Fibroblast of pulmonary artery (primary cell): ENCODE measurements around the gene BORCS6.
A peak's percentile ranks its signal among the peaks of the same experiment; 100 is the strongest.

Experiments
- DNase-seq: peaks from one replicate; pipeline ENCODE4 v3.0.0-alpha.2; 2010; ENCODE audit warnings: low read depth
- H3K4me3 ChIP-seq: replicated peaks from 2 replicates; pipeline ENCODE4 v1.5.1; 2011; ENCODE audit warnings: low read depth, mild to moderate bottlenecking, control low read depth, low read length, moderate library complexity
- CTCF ChIP-seq: IDR thresholded peaks from 2 replicates; pipeline ENCODE4 v1.5.1; 2011; ENCODE audit warnings: mild to moderate bottlenecking, control low read depth, low read length, inconsistent platforms; ENCODE audit errors: missing control alignments

The BORCS6 gene

GRCh38 chr17:8155231-8155995 is 34.6 kb downstream of the BORCS6 start:
- no peak for DNase-seq
- no peak for TF ChIP-seq CTCF
- H3K4me3 ChIP-seq = peak overlapping the region; percentile 79

GRCh38 chr17:8154608-8155155 is 35.3 kb downstream of the BORCS6 start:
- H3K4me3 ChIP-seq = peak overlapping the region; percentile 79
- DNase-seq = peak; percentile 50
- TF ChIP-seq CTCF = no peak

DNA sequence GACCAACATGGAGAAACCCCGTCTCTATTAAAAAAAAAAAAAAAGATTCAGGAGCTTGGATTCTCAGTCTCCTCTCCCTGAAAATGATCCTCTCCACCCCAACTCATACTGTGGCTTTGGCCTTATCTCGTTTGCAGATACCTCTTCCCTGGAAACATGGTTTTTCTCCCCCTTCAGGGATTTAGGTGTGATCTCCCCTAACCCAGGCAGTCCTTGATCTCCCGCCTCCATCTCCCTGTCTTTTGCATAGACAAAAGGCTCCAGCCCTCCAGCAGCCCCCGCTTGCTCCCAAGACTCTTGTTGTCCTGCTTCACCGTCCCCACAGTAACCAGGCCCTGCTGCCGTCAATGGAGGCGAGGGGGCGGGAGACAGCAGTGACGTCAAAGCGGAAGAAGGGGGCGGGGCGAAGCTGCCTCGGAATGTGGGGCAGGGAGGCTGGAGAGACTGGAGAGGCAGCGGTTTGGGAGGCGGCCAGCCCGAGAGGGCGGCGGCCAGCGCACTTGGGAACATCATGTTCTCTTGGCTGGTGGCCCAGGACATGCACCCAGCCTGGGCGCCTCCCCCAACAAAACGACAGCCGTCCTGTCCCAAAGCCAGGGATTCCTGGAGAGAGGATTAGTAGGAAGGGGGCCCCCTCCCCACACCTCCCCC is 35.9 kb downstream of the BORCS6 start:
- peak; percentile 100 for DNase-seq
- TF ChIP-seq CTCF = no peak

DNA sequence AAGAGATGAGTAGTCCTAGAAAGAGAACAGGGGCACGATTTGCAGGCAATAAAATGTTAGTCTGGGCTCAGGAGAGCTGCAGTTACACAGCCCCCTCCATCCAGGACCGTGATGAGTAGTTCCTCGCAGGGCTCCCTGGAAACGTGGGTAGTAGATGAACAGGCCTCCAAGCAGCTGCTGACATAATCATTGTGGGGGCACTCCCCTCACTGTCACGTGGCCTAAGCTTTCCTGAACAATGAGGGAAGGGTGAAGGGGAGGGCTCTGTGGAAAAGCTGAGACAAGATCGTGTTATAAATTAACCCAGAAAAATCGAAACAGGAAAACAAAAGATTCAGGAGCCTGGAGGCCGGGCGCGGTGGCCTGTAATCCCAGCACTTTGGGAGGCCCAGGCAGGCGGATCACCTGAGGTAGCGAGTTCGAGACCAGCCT is 36.4 kb downstream of the BORCS6 start:
- peak overlapping the region; percentile 57 for H3K4me3 ChIP-seq
- peak; percentile 98 for DNase-seq

More for the DNA sequence above, 35.9 kb downstream of the BORCS6 start:
- peak overlapping the region; percentile 79 for H3K4me3 ChIP-seq

DNA sequence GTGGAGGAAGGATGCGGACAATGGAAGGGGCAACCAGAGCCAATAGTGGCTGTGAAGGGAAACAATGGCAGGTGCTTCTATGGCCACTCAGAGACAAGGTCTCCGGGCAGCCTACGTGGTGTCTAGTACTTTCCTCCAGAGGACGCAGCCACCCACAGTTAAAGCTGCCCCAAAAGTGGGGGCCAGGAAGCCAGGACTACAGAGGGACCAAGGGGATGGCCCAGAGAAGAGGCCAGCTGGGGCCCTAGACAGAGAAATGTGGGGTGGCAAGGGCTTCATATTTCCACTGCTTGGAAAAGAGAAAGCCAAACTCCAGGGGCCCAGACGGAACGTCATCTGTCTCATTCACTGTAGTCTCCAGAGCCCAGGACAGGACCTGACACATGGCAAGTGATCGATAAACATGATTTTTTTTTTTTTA is 36.9 kb downstream of the BORCS6 start:
- no peak for DNase-seq
- peak overlapping the region; percentile 85 for H3K4me3 ChIP-seq
- TF ChIP-seq CTCF = no peak

More for the DNA sequence above, 36.4 kb downstream of the BORCS6 start:
- TF ChIP-seq CTCF = no peak

GRCh38 chr17:8152112-8152775 is 37.7 kb downstream of the BORCS6 start, which contains the start of gene PER1:
PER1 (minus strand) TSS chr17:8152404; CDS start chr17:8150706, 1,698 bp downstream.
- no peak for TF ChIP-seq CTCF
- peak within 1 kb of the TSS; percentile 85 for H3K4me3 ChIP-seq
- DNase-seq = peak; percentile 98
